ENCODE measurements around the gene TIMM44.
A peak's percentile ranks its signal among the peaks of the same experiment; 100 is the strongest.
"Not testable (repeated sequence)": the region's sequence is repeated elsewhere in the genome, so short reads cannot be mapped to it uniquely, and the experiment has no call there.

Gene TIMM44

GRCh38 chr19:7925171-7925851 lies 18.2 kb downstream of the TIMM44 start:
- DNase-seq (ENCODE audit: low read depth in 3 of 3): peak; percentile 62 to 63 (median 63)

- no peak for DNase-seq (ENCODE audit: low read depth in 3 of 3)
Measured at GRCh38 chr19:7924651-7925170, 18.8 kb downstream of the TIMM44 start.

GRCh38 chr19:7924241-7924640 lies 19.2 kb downstream of the TIMM44 start:
- no peak for DNase-seq (ENCODE audit: low read depth in 3 of 3)

GRCh38 chr19:7923295-7924191 lies 19.9 kb downstream of the TIMM44 start:
- DNase-seq (ENCODE audit: low read depth in 3 of 3): no peak

- DNase-seq (ENCODE audit: low read depth in 3 of 3): no peak
Measured at GRCh38 chr19:7922836-7923195, 20.6 kb downstream of the TIMM44 start.

GRCh38 chr19:7921967-7922835 lies 21.3 kb downstream of the TIMM44 start:
- no peak for DNase-seq (ENCODE audit: low read depth in 3 of 3)

GRCh38 chr19:7921302-7921966 lies 22.0 kb downstream of the TIMM44 start:
- DNase-seq (ENCODE audit: low read depth in 3 of 3): no peak

- DNase-seq (ENCODE audit: low read depth in 3 of 3): peak; percentile 99 to 100 (median 100)
Measured at GRCh38 chr19:7920519-7921301, 22.8 kb downstream of the TIMM44 start.

GRCh38 chr19:7919610-7920518 lies 23.6 kb downstream of the TIMM44 start, which contains the start of gene SNAPC2:
TSS of gene SNAPC2 (plus strand) at chr19:7920338. CDS start at chr19:7920367, 29 bp downstream.
- peak; percentile 91 to 98 (median 95) for DNase-seq (ENCODE audit: low read depth in 3 of 3)

GRCh38 chr19:7918615-7919421 lies 24.6 kb downstream of the TIMM44 start:
- no peak for DNase-seq (ENCODE audit: low read depth in 3 of 3)

- not testable (repeated sequence) for DNase-seq (ENCODE audit: low read depth in 3 of 3)
Measured at GRCh38 chr19:7918062-7918614, 25.3 kb downstream of the TIMM44 start.

- DNase-seq (ENCODE audit: low read depth in 3 of 3): peak in 2 of 3 experiments; percentile 44 to 48
Measured at GRCh38 chr19:7917267-7918061, 26.0 kb downstream of the TIMM44 start.

- DNase-seq (ENCODE audit: low read depth in 3 of 3): no peak
Measured at GRCh38 chr19:7916955-7917266, 26.6 kb downstream of the TIMM44 start.

GRCh38 chr19:7916103-7916954 lies 27.1 kb downstream of the TIMM44 start:
- peak in 1 of 3 experiments; percentile 41 for DNase-seq (ENCODE audit: low read depth in 3 of 3)

GRCh38 chr19:7915250-7916102 lies 28.0 kb downstream of the TIMM44 start:
- no peak for DNase-seq (ENCODE audit: low read depth in 3 of 3)
